ENCODE data around the gene NXN.
"Not testable (repeated sequence)": the region's sequence is repeated elsewhere in the genome, so short reads cannot be mapped to it uniquely, and the experiment has no call there.

Gene NXN

DNA sequence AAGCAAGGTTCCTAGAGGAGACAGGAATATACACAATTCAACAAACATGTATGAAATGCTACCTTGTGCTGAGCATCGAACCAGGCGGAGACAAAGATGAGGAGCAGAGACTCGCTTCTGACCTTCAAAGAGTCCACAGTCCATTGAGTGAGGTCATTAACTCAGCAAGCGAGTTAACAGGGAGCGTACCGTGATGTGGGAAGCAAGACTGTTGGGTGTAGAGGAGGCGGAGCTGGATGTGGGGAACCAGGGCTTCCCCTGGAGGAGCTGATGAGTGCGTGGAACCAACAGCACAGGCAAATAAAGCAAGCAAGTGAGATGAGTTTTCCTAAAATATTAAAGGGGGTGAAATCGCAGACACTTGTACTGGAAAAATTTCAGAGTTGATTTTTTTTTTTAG, 65.0 kb downstream of the NXN start:
- Mint-ChIP-seq H3K27me3 (peaks cover 13% of the 10 kb centered on the region), H3K4me3 (no peak overlapping the region), H3K9me3 (no peaks in the 10 kb centered on the region), H3K27ac (no peak overlapping the region), H3K4me1 (ENCODE audit: low read depth) (no peaks in the 10 kb centered on the region), H3K36me3 (ENCODE audit: low read depth) (no peaks in the 10 kb centered on the region)

DNA sequence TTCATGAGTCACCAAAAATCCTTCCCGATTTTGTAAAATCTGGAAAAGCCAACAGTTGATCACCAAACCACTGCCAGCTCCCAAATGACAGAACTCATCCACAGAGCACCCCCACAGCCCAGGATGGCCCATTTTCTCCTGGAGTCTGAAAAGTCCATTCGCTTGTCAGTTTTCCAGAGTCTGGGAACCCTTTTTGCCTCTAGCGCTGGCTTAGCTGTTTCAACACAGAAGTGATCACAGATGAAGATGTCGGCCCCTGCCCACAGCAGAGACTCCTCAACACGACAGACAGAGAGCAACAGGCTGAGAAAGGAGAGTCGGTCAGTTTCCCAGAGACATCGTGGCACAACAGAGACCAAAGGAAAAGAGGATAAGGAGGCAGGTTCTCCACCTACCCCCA, 66.4 kb downstream of the NXN start:
- Mint-ChIP-seq H3K27me3 (peaks cover 13% of the 10 kb centered on the region), H3K4me1 (ENCODE audit: low read depth) (no peaks in the 10 kb centered on the region), H3K36me3 (ENCODE audit: low read depth) (no peaks in the 10 kb centered on the region), H3K27ac (no peak overlapping the region), H3K4me3 (no peak overlapping the region), H3K9me3 (no peaks in the 10 kb centered on the region)

GRCh38 chr17:909642-910323, 69.8 kb downstream of the NXN start:
- no peaks in the 10 kb centered on the region for H3K36me3 Mint-ChIP-seq (ENCODE audit: low read depth)
- H3K27ac Mint-ChIP-seq = no peak overlapping the region
- H3K4me1 Mint-ChIP-seq (ENCODE audit: low read depth) = no peaks in the 10 kb centered on the region
- H3K4me3 Mint-ChIP-seq = no peak overlapping the region
- peaks cover 19% of the 10 kb centered on the region for H3K27me3 Mint-ChIP-seq
- no peaks in the 10 kb centered on the region for H3K9me3 Mint-ChIP-seq

DNA sequence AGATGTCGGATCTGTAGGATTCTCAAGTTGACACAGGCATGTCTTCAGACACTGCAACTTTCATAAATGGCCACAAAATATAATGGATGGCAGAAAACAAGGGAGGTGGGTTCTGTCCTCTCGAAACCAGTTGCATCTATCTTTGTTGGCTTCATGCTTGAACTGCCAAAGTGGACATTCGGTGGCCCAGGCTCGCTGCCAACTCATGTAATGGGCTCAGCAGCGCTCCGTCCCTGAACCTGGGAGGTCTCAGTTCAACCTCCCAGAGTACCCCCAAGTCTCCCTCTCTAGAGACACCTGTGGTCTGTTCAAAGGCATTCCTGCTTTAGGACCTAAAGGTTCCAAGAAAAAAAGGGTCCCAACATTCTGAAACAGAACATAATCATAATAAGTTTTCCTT, 71.9 kb downstream of the NXN start:
- Mint-ChIP-seq H3K9me3 (no peaks in the 10 kb centered on the region), H3K27ac (no peak overlapping the region), H3K4me1 (ENCODE audit: low read depth) (no peaks in the 10 kb centered on the region)

DNA sequence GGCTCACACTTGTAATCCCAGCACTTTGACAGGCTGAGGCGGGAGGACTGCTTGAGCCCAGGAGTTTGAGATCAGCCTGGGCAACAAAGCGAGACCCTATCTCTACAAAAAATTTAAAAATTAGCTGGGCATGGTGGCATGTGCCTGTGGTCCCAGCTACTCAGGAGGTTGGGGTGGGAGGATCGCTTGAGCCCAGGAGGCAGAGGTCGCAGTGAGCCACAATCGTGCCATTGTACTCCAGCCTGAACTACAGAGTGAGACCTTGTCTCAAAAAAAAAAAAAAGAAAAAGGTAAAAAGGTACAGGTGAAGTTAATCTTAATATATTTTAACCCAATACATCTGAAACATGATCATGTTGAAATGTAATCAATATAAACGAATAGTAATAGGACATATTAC, 73.9 kb downstream of the NXN start:
- H3K36me3 Mint-ChIP-seq (ENCODE audit: low read depth); H3K4me1 Mint-ChIP-seq (ENCODE audit: low read depth); H3K27ac Mint-ChIP-seq; H3K4me3 Mint-ChIP-seq; H3K9me3 Mint-ChIP-seq: not testable (repeated sequence)
- H3K27me3 Mint-ChIP-seq = peaks cover 50% of the 10 kb centered on the region

More for the DNA sequence above, 71.9 kb downstream of the NXN start:
- H3K27me3 Mint-ChIP-seq = peaks cover 35% of the 10 kb centered on the region
- H3K36me3 Mint-ChIP-seq (ENCODE audit: low read depth) = no peaks in the 10 kb centered on the region
- H3K4me3 Mint-ChIP-seq = no peak overlapping the region

DNA sequence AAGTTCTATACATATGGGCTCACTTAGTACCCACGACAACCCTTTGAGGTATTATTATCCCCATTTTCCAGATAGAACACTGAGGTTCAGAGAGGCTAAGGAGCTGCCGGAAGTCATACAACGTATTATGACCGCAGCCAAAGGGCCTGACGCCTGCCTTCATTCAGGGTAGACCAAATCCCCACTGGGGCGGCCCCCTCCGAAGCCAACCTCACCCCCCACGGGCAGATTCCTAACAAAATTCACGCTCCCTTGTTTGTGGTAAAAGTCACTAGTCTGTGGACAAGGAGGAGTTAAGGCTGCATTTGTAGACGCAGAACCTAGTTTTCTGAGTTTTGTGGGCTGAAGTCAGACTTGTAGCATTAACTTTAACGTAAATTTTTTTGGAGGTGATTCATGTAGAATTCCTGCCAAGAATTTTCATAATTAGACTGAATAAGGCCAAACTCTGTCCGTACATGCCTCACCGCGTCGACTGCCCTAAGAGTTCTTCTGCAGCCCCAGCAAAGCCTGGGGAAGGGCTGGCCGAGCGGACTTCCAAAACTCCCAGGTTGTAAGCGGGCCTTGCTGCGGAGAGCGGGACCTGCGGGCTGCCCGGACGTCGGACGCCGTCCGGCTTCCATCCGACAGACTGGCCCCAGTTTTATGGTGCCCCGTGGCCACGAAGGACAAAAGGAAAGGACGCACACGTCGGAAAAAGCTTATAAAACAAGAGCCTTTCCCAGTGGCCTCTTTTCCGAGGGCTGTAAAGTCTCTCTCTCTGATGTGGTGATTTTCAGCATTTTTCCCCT, 75.7 kb downstream of the NXN start:
- Mint-ChIP-seq H3K27me3 (peaks cover 57% of the 10 kb centered on the region), H3K4me1 (ENCODE audit: low read depth) (no peaks in the 10 kb centered on the region)

GRCh38 chr17:902463-902862, 77.1 kb downstream of the NXN start:
- Mint-ChIP-seq H3K9me3 (no peaks in the 10 kb centered on the region), H3K27me3 (peaks cover 64% of the 10 kb centered on the region), H3K36me3 (ENCODE audit: low read depth) (no peaks in the 10 kb centered on the region), H3K4me3 (no peak overlapping the region), H3K27ac (no peak overlapping the region), H3K4me1 (ENCODE audit: low read depth) (no peaks in the 10 kb centered on the region)

More for the DNA sequence above, 75.7 kb downstream of the NXN start:
- H3K9me3 Mint-ChIP-seq = no peaks in the 10 kb centered on the region
- H3K4me3 Mint-ChIP-seq = no peak overlapping the region
- H3K27ac Mint-ChIP-seq = no peak overlapping the region
- H3K36me3 Mint-ChIP-seq (ENCODE audit: low read depth) = no peaks in the 10 kb centered on the region

DNA sequence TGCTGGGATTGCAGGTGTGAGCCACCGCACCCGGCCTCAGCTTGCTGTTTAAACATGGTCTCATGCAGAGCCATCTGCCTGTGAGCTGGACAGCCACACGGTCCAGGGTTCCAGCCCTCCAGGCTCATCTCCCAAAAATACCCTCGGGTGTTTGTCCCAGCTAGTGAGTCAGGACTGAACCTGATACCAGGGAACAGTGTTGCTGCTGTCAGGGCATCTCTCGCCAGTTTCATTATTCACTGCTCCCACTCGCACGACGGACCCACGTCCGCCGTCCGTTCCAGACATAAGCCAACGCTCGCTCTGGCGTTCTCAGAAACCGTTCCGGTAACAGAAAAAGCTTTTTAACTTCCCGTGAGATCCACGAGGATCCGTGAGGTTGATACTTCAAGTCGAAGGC, 77.6 kb downstream of the NXN start:
- Mint-ChIP-seq H3K27ac (no peak overlapping the region), H3K9me3 (no peaks in the 10 kb centered on the region), H3K4me3 (no peak overlapping the region), H3K36me3 (ENCODE audit: low read depth) (no peaks in the 10 kb centered on the region), H3K27me3 (peaks cover 66% of the 10 kb centered on the region), H3K4me1 (ENCODE audit: low read depth) (no peaks in the 10 kb centered on the region)

- no peak overlapping the region for H3K4me3 Mint-ChIP-seq
- H3K27me3 Mint-ChIP-seq = peaks cover 68% of the 10 kb centered on the region
- no peaks in the 10 kb centered on the region for H3K9me3 Mint-ChIP-seq
- H3K4me1 Mint-ChIP-seq (ENCODE audit: low read depth) = no peaks in the 10 kb centered on the region
- H3K27ac Mint-ChIP-seq = no peak overlapping the region
- no peaks in the 10 kb centered on the region for H3K36me3 Mint-ChIP-seq (ENCODE audit: low read depth)
Measured at GRCh38 chr17:901191-901950, 78.2 kb downstream of the NXN start.

DNA sequence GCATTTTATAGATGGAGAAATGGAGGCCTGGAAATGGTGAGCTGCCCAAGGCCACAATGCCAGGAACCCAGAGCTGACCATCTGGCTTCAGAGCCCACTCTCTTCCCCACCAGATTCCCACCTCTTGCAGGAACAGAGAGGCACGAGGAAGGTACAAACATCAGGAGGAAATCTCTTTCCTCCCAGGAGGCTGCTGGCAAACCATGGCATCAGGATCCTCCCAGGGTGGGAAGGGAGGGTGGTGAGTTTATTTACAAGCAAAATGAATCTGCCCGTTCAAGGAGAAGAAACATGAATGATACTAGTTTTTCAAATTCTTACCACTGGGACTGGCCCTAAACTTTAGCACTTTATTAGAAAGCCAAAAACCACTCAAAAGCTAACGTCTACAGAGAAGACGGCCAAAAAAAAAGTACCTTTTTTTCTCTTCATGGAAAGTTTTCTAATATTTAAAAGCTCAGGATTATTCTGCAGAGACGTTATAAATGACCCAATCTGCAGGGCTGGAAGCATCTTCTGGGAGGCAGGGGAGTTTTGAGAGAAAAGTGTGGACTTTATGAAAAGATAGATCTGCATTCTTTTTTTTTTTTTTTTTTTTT, 79.1 kb downstream of the NXN start:
- Mint-ChIP-seq H3K27ac (no peak overlapping the region), H3K4me1 (ENCODE audit: low read depth) (no peaks in the 10 kb centered on the region), H3K9me3 (no peaks in the 10 kb centered on the region), H3K27me3 (peaks cover 70% of the 10 kb centered on the region), H3K4me3 (no peak overlapping the region), H3K36me3 (ENCODE audit: low read depth) (no peaks in the 10 kb centered on the region)

DNA sequence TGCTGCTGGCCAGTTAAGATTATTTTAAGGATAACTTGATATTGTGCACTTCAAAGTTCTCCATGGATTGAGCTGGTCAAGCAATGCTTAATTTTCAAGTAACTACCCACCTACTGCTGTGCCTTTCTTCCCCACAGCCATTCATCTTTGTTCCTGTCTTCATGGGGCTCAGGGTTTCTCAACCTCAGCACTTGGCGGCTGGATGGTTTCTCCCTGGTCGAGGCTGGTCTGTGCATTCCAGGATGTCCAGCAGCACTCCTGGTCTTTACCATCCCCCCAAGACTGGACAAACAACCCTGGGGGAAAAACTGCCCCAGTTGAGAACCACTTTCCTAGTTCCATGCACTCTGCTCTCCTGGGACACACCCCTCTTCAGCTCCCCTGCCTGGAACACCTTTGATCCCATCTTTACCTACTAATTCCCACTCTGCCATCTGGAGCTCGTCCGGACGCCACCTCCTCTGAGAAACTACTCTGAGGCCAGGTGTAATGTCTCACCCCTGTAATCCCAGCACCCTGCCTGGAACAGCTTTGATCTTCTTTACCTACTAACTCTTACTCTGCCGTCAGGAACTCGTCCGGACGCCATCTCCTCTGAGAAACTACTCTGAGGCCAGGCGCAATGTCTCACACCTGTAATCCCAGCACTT, 81.5 kb downstream of the NXN start:
- Mint-ChIP-seq H3K27me3 (peaks cover 52% of the 10 kb centered on the region), H3K4me1 (ENCODE audit: low read depth) (no peaks in the 10 kb centered on the region), H3K36me3 (ENCODE audit: low read depth) (no peaks in the 10 kb centered on the region), H3K4me3 (no peak overlapping the region), H3K27ac (no peak overlapping the region), H3K9me3 (no peaks in the 10 kb centered on the region)

GRCh38 chr17:896953-897661, 82.5 kb downstream of the NXN start:
- Mint-ChIP-seq H3K9me3 (no peaks in the 10 kb centered on the region), H3K36me3 (ENCODE audit: low read depth) (no peaks in the 10 kb centered on the region), H3K27me3 (peaks cover 42% of the 10 kb centered on the region), H3K4me1 (ENCODE audit: low read depth) (no peaks in the 10 kb centered on the region), H3K27ac (no peak overlapping the region), H3K4me3 (no peak overlapping the region)

- Mint-ChIP-seq H3K4me3 (no peak overlapping the region), H3K4me1 (ENCODE audit: low read depth) (no peaks in the 10 kb centered on the region), H3K27ac (no peak overlapping the region), H3K36me3 (ENCODE audit: low read depth) (no peaks in the 10 kb centered on the region), H3K27me3 (peaks cover 39% of the 10 kb centered on the region), H3K9me3 (no peaks in the 10 kb centered on the region)
Measured at GRCh38 chr17:896454-896853, 83.1 kb downstream of the NXN start.

GRCh38 chr17:892958-893357, 86.6 kb downstream of the NXN start:
- Mint-ChIP-seq H3K9me3 (no peaks in the 10 kb centered on the region), H3K27ac (no peak overlapping the region), H3K36me3 (ENCODE audit: low read depth) (no peaks in the 10 kb centered on the region), H3K4me1 (ENCODE audit: low read depth) (peaks cover 4% of the 10 kb centered on the region), H3K27me3 (peaks cover 45% of the 10 kb centered on the region), H3K4me3 (no peak overlapping the region)
